Spleen (tissue), 11 donors: ENCODE measurements around the gene FRMPD1. TPM values are rescaled to one million over a fixed set of nuclear protein-coding genes. Genes with fewer than 3 reads are reported as not detected.
A peak's percentile ranks its signal among the peaks of the same experiment; 100 is the strongest.

ENCODE experiments used
- DNase-seq: peaks from one replicate; pipeline ENCODE4 v3.0.0-alpha.2; 2020
- H3K27ac ChIP-seq, 8 donors: fragments of 200-600 bp; sonication (generic) in 7 of 8; 1 replicate in 4 of 8; 2 replicates in 4 of 8; pipeline versions ENCODE4 v1.5.0 to v1.8.0; 2016 to 2021; ENCODE audit warnings: inconsistent platforms in 4 of 8, mild to moderate bottlenecking in 4 of 8, moderate library complexity in 1 of 8
- H3K27me3 ChIP-seq, 7 donors: fragments of 200-600 bp; sonication (generic) in 6 of 7; replicated peaks in 1 of 7; 1 replicate in 4 of 7; 2 replicates in 3 of 7; pipeline versions ENCODE4 v1.5.0 to v1.8.0; 2016 to 2021; ENCODE audit warnings: inconsistent platforms in 3 of 7, mild to moderate bottlenecking in 1 of 7
- H3K36me3 ChIP-seq, 6 donors: fragments of 200-600 bp; sonication (generic) in 5 of 6; 1 replicate in 4 of 6; 2 replicates in 2 of 6; pipeline versions ENCODE4 v1.5.0 to v1.8.0; 2016 to 2021; ENCODE audit warnings: inconsistent platforms in 2 of 6
- H3K4me1 ChIP-seq, 6 donors: fragments of 200-600 bp; sonication (generic) in 5 of 6; 1 replicate in 3 of 6; 2 replicates in 3 of 6; pipeline versions ENCODE4 v1.5.0 to v1.8.0; 2016 to 2021; ENCODE audit warnings: inconsistent platforms in 3 of 6
- H3K4me3 ChIP-seq, 8 donors: fragments of 200-600 bp; sonication (generic) in 7 of 8; 1 replicate in 4 of 8; 2 replicates in 4 of 8; pipeline versions ENCODE4 v1.5.0 to v1.8.0; 2016 to 2021; ENCODE audit warnings: inconsistent platforms in 4 of 8, mild to moderate bottlenecking in 4 of 8, moderate library complexity in 2 of 8
- H3K9me3 ChIP-seq, 8 donors: fragments of 200-600 bp; sonication (generic) in 7 of 8; 1 replicate in 4 of 8; 2 replicates in 4 of 8; pipeline versions ENCODE4 v1.5.0 to v1.8.0; 2016 to 2021; ENCODE audit warnings: inconsistent platforms in 4 of 8
- CTCF ChIP-seq, 11 experiments: fragments of 200-600 bp in 7 of 11; fragments of 450-650 bp in 4 of 11; sonication (generic) in 4 of 11; IDR thresholded peaks in 8 of 11; conservative IDR thresholded peaks in 3 of 11; 1 replicate in 7 of 11; 2 replicates in 4 of 11; pipeline versions ENCODE4 v1.4.0 to v1.8.0; 2016 to 2021; ENCODE audit warnings: antibody characterized with exemption in 11 of 11, inconsistent platforms in 4 of 11, mild to moderate bottlenecking in 1 of 11
- POLR2A ChIP-seq, 3 donors: fragments of 450-650 bp; IDR thresholded peaks; one replicate each; pipeline ENCODE4 v1.5.1; 2017; ENCODE audit warnings: antibody characterized with exemption in 3 of 3, mild to moderate bottlenecking in 1 of 3
- POLR2AphosphoS5 ChIP-seq, 3 donors: sonication (generic); formaldehyde crosslinking; IDR thresholded peaks; one replicate each; pipeline ENCODE4 v1.5.1; 2017; ENCODE audit warnings: antibody characterized with exemption in 3 of 3
- WGBS, 5 donors: extraction: QIAGEN DNeasy Blood & Tissue Kit in 3 of 5; methylation state at CpG; one replicate each; pipeline versions ENCODE4 v1.1.5 to v1.1.7; 2013 to 2018; 5-methylcytosine and 5-hydroxymethylcytosine counted together
- intact Hi-C: fragments of 100-400 bp; cut with DNase I; formaldehyde crosslinking; loops from one replicate; pipeline ENCODE4 v1.15.0; 2023; ENCODE audit warnings: low total_unique reads
- polyA plus RNA-seq, 3 donors: library from polyadenylated mRNA; stranded (reverse); fragments of 200-250 nt; gene quantifications; one replicate each; pipeline ENCODE4 v1.2.1, GENCODE V29; 2013
- total RNA-seq, 7 donors: library from RNA; depleted of rRNA in 3 of 7; stranded (reverse); fragments of >200 nt in 3 of 7; fragmentation: NEBNext Ultra II Directional in 4 of 7; extraction: Animal tissue kit (Norgen Biotek cat#: 25700) in 4 of 7; gene quantifications; one replicate each; pipeline versions ENCODE4 v1.1.0 to v1.2.1, GENCODE V29; 2016 to 2021
- donor health status: healthy with polysubstance abuse.
- donor health status: DM: no; HTN: no; CAD: no; lungs with moderate emphysema.
- donor health status: DM: no; HTN: no; CAD: no.
- donor health status: Bipolar disorder and iron deficiency.
- donor health status: healthy.
- donor health status: DM: no; HTN: no; CAD: no.
- donor health status: DM: yes; HTN: yes; CAD: no.

The FRMPD1 gene
- total and polyA plus RNA-seq, 10 donors: 0.09 to 0.47 (median 0.20) TPM; not detected in 3

GRCh38 chr9:37641331-37641730, 9.4 kb upstream of the FRMPD1 start:
- Histone ChIP-seq H3K27me3 (peaks cover 0 to 33% (median 0%) of the 10 kb centered on the region in 7 donors), H3K4me3 (no peak overlapping the region), H3K4me1 (no peaks in the 10 kb centered on the region), H3K27ac (no peak overlapping the region), H3K9me3 (no peaks in the 10 kb centered on the region), H3K36me3 (no peaks in the 10 kb centered on the region)
- DNase-seq: no peak
- no peak for TF ChIP-seq POLR2AphosphoS5 (IDR thresholded peaks at IDR 0.05)
- TF ChIP-seq CTCF (IDR thresholded peaks at IDR 0.05 in 8 of 11, conservative IDR thresholded peaks at IDR 0.05 in 3 of 11): no peak
- TF ChIP-seq POLR2A (IDR thresholded peaks at IDR 0.05): no peak
- intact Hi-C loops: no loop called here
- WGBS, 5 donors: 83 to 89% (median 87%) methylated on average over 3 of the region's 3 CpGs

GRCh38 chr9:37643214-37643613, 7.5 kb upstream of the FRMPD1 start:
- no peak overlapping the region for H3K27ac ChIP-seq
- no peak overlapping the region for H3K4me3 ChIP-seq

GRCh38 chr9:37645903-37646506, 4.7 kb upstream of the FRMPD1 start:
- DNase-seq: no peak
- H3K27me3 ChIP-seq: peaks cover 0 to 69% (median 9%) of the 10 kb centered on the region in 7 donors
- no peak overlapping the region for H3K4me3 ChIP-seq
- no peaks in the 10 kb centered on the region for H3K9me3 ChIP-seq
- H3K36me3 ChIP-seq: no peaks in the 10 kb centered on the region
- no peak overlapping the region for H3K27ac ChIP-seq
- H3K4me1 ChIP-seq: peaks cover 0 to 8% (median 6%) of the 10 kb centered on the region in 6 donors
- TF ChIP-seq POLR2A (IDR thresholded peaks at IDR 0.05) (no peak), CTCF (IDR thresholded peaks at IDR 0.05 in 8 of 11, conservative IDR thresholded peaks at IDR 0.05 in 3 of 11) (no peak), POLR2AphosphoS5 (IDR thresholded peaks at IDR 0.05) (no peak)
- intact Hi-C loops: no loop called here
- WGBS, 5 donors: 59 to 69% (median 63%) methylated on average over 5 of the region's 5 CpGs

More at GRCh38 chr9:37643214-37643613, 7.5 kb upstream of the FRMPD1 start:
- DNase-seq: no peak
- TF ChIP-seq POLR2AphosphoS5 (IDR thresholded peaks at IDR 0.05): no peak
- no peak for TF ChIP-seq CTCF (IDR thresholded peaks at IDR 0.05 in 8 of 11, conservative IDR thresholded peaks at IDR 0.05 in 3 of 11)
- TF ChIP-seq POLR2A (IDR thresholded peaks at IDR 0.05): no peak
- intact Hi-C loops: no loop called here
- H3K9me3 ChIP-seq: no peaks in the 10 kb centered on the region
- no peaks in the 10 kb centered on the region for H3K36me3 ChIP-seq
- H3K4me1 ChIP-seq: no peaks in the 10 kb centered on the region
- peaks cover 0 to 44% (median 0%) of the 10 kb centered on the region in 7 donors for H3K27me3 ChIP-seq

GRCh38 chr9:37650299-37650872, 368 bp upstream of the FRMPD1 start:
- WGBS, 5 donors: 19 to 31% (median 23%) methylated on average over 26 to 45 of the region's 45 CpGs
- no peak for DNase-seq
- no peaks in the 10 kb centered on the region for H3K36me3 ChIP-seq
- H3K27ac ChIP-seq: no peak overlapping the region
- peaks cover 0 to 20% (median 17%) of the 10 kb centered on the region in 6 donors for H3K4me1 ChIP-seq
- peaks cover 0 to 90% (median 30%) of the 10 kb centered on the region in 7 donors for H3K27me3 ChIP-seq
- TF ChIP-seq CTCF (IDR thresholded peaks at IDR 0.05 in 8 of 11, conservative IDR thresholded peaks at IDR 0.05 in 3 of 11): no peak
- TF ChIP-seq POLR2A (IDR thresholded peaks at IDR 0.05): no peak
- no peak for TF ChIP-seq POLR2AphosphoS5 (IDR thresholded peaks at IDR 0.05)
- intact Hi-C loops: no loop called here
- H3K4me3 ChIP-seq: peak overlapping the region in 5 of 8 donors; percentile 25 to 81 (median 55)
- H3K9me3 ChIP-seq: no peaks in the 10 kb centered on the region
